B cell (primary cell): ENCODE results near the gene CTIF.

ENCODE experiments used
- EZH2 ChIP-seq: IDR thresholded peaks from 2 replicates; pipeline ENCODE4 v1.6.1; 2012; ENCODE audit warnings: borderline replicate concordance, low read depth, mild to moderate bottlenecking, moderate library complexity, low read length; ENCODE audit not compliant: insufficient read depth, poor library complexity, severe bottlenecking
- TF ChIP-seq, protein P1 (sequence below): fragments of 200-600 bp; IDR thresholded peaks from one replicate; pipeline ENCODE4 v1.8.0; 2022; ENCODE audit warnings: antibody characterized with exemption, mild to moderate bottlenecking

DNA sequence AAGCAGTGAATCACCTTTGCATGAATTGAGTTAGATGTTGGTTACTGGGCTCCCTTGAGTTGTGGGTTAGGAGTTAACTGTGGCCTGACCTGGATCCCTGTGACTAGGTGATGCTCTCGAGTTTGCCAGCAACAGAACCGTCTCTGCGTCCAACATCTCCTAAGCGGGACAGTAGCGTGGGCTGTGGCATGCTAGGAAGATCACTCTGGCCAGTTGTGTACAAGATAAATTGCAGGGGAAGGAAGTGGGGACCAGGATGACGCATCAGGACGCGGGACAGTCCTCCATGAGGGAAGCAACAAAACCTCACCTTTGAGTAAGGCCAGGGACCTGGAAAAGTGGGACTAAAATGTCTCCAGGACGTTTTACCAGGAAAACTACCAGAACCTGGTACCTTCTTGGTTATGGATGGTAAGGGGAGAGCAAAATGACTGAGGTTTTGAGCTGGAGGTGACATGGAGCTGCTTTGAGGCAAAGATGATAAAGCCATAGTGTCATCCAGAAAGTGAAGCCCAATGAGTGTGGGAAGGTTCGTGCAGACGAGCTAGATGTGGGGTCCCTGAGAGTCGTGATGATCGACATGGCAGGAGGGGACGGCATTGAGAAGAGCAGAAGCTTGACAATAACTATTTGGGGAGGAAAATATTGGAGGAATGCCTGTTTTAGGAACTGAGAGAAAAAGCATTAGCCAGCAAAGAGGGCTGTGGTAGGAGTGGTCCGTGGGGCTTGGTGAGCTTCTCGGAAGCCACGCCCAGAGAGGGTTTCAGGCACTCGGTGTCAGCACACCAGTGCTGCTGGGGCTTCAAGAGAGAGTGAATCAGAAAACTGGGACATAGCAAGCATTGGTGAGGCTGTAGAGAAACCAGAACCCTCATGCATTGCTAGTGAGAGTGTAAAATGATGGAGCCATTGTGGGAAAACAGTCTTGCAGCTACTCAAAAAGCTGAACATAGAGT, 316.9 kb downstream of the CTIF start:
- TF ChIP-seq, protein P1, sequence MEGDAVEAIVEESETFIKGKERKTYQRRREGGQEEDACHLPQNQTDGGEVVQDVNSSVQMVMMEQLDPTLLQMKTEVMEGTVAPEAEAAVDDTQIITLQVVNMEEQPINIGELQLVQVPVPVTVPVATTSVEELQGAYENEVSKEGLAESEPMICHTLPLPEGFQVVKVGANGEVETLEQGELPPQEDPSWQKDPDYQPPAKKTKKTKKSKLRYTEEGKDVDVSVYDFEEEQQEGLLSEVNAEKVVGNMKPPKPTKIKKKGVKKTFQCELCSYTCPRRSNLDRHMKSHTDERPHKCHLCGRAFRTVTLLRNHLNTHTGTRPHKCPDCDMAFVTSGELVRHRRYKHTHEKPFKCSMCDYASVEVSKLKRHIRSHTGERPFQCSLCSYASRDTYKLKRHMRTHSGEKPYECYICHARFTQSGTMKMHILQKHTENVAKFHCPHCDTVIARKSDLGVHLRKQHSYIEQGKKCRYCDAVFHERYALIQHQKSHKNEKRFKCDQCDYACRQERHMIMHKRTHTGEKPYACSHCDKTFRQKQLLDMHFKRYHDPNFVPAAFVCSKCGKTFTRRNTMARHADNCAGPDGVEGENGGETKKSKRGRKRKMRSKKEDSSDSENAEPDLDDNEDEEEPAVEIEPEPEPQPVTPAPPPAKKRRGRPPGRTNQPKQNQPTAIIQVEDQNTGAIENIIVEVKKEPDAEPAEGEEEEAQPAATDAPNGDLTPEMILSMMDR, result no peak
- TF ChIP-seq EZH2, result no peak
